Measurements from ENCODE around the gene DYNC1H1.
"Not testable (repeated sequence)": the region's sequence is repeated elsewhere in the genome, so short reads cannot be mapped to it uniquely, and the experiment has no call there.

DYNC1H1 gene

GRCh38 chr14:101965770-101966722 is 1.7 kb downstream of the DYNC1H1 start:
- DNase-seq: no peak

DNA sequence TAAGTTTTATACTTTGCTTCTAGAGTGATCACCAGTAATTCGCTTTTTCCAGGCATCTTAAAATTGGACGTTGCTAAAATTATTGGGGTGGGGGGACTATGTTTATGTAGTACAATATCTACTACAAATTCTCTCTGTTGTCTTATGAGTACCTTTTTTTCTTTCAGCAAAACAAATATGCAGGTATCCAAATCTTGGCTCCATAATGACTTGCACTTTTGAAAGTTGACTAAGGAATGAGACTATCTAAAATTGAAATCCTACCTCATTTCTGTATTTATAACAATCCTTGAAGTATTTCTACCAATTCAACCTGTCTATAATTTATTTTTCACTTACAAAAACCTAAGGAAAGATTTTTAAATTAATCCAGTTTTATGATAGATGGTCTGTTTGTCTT is 2.4 kb downstream of the DYNC1H1 start:
- DNase-seq: no peak

DNA sequence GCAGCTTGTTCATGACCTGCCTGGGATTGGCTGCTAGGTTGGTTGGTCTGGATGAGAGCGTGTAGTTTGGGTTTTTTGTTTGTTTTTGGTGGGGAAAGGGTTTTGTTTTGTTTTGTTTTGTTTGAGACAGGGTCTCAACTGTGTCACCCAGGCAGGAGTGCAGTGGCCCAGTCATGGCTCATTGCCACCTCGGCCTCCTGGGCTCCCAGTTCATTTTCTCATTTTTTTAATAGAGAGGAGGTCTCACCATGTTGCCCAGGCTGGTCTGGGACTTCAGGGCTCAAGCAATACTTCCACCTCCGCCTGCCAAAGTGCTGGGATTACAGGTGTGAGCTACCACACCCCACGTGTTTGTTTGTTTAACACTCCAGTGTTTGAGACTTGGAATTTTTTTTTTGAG is 3.8 kb downstream of the DYNC1H1 start:
- DNase-seq: no peak

DNA sequence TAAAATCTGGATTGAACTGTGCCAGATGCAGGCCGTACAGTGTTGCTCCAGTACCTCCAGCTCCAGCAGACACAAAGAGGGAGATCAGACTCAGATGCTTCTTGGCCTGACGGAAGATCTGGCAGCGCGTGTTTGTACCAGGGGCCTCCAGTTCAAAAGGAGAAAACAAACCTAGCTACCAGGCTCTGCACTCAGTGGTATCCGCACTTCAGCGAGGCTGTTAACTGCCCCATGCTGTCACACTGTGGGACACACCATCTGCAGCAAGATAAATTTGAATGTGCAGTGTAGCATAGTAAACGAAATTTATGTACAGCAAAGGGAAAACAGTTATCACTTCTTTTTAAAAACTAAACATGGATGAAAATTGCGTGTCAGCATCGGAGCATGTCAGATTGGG is 5.1 kb downstream of the DYNC1H1 start:
- no peak for DNase-seq

GRCh38 chr14:101970830-101971400 is 6.5 kb downstream of the DYNC1H1 start:
- DNase-seq: no peak

DNA sequence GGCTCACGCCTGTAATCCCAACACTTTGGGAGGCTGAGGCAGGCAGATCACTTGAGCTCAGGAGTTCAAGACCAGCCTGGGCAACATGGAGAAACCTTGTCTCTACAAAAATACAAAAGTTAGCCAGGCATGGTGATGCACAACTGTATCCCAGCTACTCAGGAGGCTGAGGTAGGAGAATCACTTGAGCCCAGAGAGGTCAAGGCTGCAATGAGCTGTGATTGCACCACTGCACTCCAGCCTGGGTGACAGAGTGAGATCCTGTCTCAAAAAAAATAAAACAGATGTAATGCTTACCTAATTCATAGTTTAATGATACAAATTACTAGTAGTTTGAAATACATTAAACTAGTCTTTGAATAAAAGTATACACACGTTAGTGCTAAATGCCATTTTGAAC is 7.1 kb downstream of the DYNC1H1 start:
- DNase-seq: not testable (repeated sequence)

DNA sequence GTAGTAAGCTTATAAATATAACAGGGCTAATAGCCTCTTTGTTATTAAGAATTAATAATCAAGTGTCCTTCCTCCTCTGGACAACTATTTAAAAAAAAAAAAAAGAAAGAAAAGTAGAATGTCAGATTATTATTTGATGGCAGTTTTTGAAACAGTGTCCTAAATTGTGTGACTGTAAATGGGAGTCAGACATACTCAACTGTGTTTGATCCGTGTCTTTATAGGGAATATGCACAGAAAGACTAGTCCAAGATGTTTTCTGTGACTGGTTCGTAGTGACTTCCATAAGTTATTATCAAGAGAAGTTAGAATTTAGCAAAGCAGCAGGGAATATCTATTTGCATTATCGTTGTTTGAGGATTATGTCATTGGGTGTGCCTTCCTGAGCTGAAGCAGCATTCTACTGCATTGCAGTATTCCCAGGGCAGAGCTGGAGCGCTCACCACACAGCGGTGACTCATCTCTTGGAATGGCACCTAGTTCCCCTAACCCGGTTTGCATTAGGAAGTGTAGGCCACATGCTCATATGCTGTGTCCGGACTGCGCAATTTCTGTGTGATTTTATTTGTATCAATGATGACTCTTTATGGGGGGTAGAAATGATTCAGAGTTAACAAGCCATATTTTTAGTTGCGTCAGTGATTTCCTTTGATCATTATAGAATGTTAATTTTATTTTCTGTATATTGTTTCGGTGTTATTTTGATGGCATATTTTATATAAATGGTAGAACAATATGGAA is 7.9 kb downstream of the DYNC1H1 start:
- DNase-seq: no peak

DNA sequence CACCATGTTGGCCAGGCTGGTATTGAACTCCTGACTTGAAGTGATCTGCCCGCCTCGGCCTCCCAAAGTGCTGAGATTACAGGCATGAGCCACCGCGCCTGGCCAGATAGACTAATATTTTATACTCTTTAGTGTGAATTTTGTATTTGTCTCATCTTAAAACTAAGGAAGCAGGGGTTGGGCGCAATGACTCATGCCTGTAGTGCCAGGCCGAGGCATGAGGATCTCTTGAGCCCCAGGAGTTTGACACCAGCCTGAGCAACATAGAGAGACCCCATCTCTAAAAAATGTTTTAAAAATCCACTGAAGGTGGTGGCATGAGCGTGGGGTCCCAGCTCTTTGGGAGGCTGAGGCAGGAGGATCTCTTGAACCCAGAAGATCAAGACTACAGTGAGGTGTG is 9.0 kb downstream of the DYNC1H1 start:
- no peak for DNase-seq

DNA sequence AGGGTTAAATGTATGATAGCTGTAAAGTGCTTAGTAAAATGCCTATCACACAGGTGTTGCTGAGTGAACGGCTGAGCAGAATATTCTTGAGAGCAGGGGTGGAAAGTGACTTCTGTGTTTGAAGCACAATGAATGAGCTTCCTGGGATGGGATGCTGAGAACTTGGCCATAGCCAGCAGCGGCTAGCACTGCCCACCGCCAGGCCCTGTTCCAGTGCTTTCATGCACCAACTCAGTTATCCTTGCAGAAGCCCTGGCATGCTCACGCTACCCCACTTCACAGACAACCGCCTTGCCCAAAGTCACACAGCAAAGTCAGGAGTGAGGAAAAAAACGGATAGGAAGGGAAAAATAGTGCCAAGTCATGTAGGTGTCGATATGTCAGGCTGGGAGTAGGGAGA is 10.9 kb downstream of the DYNC1H1 start:
- no peak for DNase-seq

DNA sequence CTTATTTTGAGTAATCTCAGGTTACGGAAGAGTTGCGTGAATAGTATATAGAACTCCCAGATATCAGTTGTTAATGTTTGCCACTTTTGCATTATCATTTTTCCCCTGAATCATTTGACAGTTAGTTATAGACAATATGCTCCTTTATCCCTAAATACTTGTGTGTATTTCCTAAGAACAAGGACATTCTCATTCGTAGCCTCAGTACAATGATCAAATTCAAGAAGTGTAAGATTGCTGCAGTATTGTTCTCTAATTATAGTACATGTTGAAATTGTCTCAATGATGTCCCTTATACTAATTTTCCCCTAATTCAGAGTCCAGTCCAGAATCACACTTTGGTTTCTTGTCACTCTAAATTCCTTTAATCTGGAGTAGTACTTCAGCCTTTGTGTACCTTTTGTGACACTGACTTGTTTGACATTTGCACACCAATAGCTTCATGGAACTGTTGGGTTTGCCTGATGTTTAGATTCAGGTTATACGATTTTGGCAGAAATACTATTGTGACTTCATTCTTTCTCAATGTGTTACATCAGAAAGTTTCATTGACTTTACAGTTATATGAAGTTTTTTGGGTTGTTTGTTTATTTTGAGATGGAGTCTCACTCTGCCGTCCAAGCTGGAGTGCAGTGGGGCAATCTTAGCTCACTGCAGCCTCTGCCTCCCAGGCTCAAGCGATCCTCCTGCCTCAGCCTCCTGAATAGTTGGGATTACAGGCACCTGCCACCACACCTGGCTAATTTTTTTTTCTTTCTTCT is 13.1 kb downstream of the DYNC1H1 start:
- DNase-seq: no peak

DNA sequence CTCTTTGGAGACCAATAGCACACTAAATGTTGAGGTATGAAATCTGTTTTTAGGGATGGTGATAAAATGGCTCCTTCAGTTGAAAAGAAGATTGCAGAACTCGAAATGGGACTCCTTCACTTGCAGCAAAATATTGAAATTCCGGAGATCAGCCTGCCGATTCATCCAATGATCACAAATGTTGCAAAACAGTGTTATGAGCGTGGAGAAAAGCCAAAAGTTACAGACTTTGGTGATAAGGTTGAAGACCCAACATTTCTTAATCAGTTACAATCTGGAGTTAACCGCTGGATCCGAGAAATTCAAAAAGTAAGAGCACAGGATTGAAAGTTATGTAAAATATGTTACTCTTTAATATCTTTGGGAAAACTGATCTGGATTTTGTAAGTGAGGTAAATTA is 15.3 kb downstream of the DYNC1H1 start:
- no peak for DNase-seq

DNA sequence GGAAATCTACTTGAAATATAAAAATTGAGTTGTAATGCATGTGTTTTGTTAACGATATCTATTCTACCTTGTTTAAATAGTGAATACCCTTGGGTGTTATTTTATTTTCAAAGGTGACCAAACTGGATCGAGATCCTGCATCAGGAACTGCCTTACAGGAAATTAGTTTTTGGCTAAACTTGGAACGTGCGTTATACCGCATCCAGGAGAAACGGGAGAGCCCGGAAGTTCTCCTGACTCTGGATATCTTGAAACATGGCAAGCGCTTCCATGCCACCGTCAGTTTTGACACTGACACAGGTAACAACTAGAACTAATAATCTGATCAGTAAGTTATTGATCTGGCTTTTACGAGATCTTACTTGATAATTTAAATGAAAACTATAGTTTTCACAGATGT is 15.9 kb downstream of the DYNC1H1 start:
- no peak for DNase-seq

- no peak for DNase-seq
These were observed 16.3 kb downstream of the DYNC1H1 start for GRCh38 chr14:101980700-101981099.

DNA sequence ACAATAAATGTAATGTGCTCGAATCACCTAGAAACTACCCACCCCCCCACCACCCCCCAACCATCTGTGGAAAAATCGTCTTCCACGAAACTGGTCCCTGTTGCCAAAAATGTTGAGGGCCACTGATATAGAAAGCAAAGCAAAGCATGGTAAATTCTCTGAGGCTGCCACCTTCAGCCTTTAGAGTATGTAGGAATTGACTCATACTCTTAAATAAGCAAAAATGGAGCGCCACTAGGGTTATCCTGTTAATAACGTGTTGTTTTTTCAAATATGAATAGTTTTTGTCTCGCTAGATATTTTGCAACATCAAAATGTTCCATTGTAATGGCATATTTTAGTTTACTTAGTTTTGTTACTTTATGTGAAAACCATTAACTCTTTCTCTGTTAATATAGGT is 18.2 kb downstream of the DYNC1H1 start:
- DNase-seq: no peak

DNA sequence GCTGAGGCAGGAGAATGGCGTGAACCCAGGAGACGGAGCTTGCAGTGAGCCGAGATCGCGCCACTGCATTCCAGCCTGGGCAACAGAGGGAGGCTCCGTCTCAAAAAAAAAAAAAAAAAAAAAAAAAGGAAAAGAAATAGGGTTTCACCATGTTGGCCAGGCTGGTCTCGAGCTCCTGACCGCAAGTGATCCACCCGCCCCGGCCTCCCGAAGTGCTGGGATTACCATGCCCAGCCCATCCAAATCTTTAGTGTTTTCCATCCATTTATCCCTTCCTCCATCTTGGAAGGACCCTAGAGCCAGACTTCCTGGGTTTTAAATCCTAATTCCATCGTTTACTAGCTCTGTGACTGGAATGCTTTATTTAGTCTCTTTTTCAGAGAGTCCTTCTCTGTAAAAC is 20.5 kb downstream of the DYNC1H1 start:
- not testable (repeated sequence) for DNase-seq

DNA sequence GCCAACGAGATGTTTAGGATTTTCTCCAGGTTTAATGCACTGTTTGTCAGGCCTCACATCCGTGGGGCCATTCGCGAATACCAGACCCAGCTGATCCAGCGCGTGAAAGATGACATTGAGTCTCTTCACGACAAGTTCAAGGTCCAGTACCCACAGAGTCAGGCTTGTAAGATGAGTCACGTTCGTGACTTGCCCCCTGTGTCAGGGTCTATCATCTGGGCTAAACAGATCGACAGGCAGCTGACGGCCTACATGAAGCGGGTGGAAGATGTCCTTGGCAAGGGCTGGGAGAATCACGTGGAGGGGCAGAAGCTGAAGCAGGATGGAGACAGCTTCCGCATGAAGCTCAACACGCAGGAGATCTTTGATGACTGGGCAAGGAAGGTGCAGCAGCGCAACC is 21.6 kb downstream of the DYNC1H1 start:
- no peak for DNase-seq

GRCh38 chr14:101986953-101987352 is 22.6 kb downstream of the DYNC1H1 start:
- no peak for DNase-seq

- DNase-seq: no peak
These were observed 24.0 kb downstream of the DYNC1H1 start for GRCh38 chr14:101988377-101988776.

- DNase-seq: no peak
These were observed 27.0 kb downstream of the DYNC1H1 start for GRCh38 chr14:101991352-101991751.

- DNase-seq: no peak
These were observed 28.3 kb downstream of the DYNC1H1 start for GRCh38 chr14:101992708-101993107.

DNA sequence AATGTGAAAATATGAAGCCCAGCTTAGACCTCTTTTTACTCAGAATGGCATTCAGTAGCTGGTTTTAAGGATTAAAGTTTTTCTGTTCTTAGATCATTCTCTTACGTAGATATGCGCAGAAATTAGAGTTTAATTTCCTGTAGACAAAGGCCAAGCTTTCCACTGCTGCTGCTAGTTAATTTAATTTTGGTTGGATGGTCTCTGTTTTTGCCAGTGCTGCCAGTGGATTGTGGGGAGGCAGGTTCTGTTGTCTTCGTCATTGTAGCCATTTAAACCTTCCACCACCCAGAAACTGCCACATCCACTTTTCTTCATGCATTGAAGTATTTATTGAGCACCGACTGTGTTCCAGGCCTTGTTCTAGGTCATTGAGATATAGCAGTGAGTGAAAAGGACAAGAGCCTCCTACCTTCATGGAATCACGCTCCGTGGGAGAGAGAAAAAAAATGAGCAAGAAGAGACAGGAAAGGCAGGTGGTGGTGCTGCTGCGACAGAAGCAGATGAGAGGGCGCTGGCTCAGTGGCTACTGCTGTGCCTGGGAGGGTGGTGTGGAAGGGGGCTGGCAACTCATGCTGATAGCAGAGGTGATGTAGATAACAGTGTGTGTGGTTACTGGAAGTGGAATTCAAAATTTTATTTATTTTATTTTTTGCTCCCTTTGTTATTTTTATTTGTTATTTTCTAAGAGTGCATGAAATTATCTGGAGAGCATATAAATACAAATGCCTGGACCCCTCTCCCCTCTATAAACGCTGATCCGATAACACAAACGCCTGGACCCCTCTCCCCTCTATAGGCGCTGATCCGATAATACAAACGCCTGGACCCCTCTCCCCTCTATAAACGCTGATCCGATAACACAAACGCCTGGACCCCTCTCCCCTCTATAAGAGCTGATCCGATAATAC is 33.3 kb downstream of the DYNC1H1 start:
- DNase-seq: no peak

DNA sequence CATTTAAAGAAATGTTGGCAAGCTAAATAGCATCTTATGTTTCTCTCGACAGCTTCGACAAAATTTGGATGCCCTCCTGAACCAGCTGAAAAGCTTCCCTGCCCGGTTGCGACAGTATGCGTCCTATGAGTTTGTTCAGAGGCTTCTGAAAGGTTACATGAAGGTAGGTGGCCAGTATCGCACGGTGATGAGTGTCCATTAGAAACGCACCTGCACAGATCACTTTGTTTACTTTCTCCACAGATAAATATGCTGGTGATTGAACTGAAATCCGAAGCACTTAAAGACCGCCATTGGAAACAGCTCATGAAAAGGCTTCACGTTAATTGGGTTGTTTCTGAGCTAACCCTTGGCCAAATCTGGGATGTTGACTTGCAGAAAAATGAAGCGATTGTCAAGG is 36.5 kb downstream of the DYNC1H1 start:
- DNase-seq: no peak
